Activated B cell treated with CpG ODN at 0.5 μM for 24 hours (primary cell): Measurements from ENCODE around the gene TCF7L1. TPM values are rescaled to one million over a fixed set of nuclear protein-coding genes. Genes with fewer than 3 reads are reported as not detected.
"Not testable (repeated sequence)": the region's sequence is repeated elsewhere in the genome, so short reads cannot be mapped to it uniquely, and the experiment has no call there.

Source experiments
- ATAC-seq: fragments of 200-7000 bp; cut with Tn5 transposase; one replicate; pipeline ENCODE4 v1.10.0; 2021; ENCODE audit warnings: low read depth, mild to moderate bottlenecking, moderate library complexity
- CTCF ChIA-PET: fragments of 350-600 bp; sonication (Branson Sonifier 250); formaldehyde crosslinking; loops from one replicate; lab custom pipeline; 2021; ENCODE audit warnings: antibody characterized with exemption; lab: Charles Lee
- POLR2A ChIA-PET: fragments of 350-600 bp; sonication (Branson Sonifier 250); formaldehyde crosslinking; loops from one replicate; lab custom pipeline; 2021; ENCODE audit warnings: antibody characterized with exemption; lab: Charles Lee
- DNase-seq: peaks from one replicate; pipeline ENCODE4 v3.0.0; 2022
- H3K27ac Mint-ChIP-seq: one replicate; pipeline ENCODE4 v1.8.0; 2020; ENCODE audit warnings: mixed read lengths
- H3K27me3 Mint-ChIP-seq: one replicate; pipeline ENCODE4 v1.8.0; 2021; ENCODE audit warnings: mixed read lengths
- H3K36me3 Mint-ChIP-seq: one replicate; pipeline ENCODE4 v1.8.0; 2021; ENCODE audit warnings: low read depth, mixed read lengths
- H3K4me1 Mint-ChIP-seq: one replicate; pipeline ENCODE4 v1.8.0; 2021; ENCODE audit warnings: mixed read lengths
- H3K4me3 Mint-ChIP-seq: one replicate; pipeline ENCODE4 v1.8.0; 2020; ENCODE audit warnings: mild to moderate bottlenecking, mixed read lengths
- H3K9me3 Mint-ChIP-seq: one replicate; pipeline ENCODE4 v1.8.0; 2020; ENCODE audit warnings: mixed read lengths
- intact Hi-C: fragments of 100-400 bp; cut with micrococcal nuclease; formaldehyde crosslinking; loops from one replicate; pipeline ENCODE4 v1.15.1; 2024
- total RNA-seq: library from RNA; stranded (reverse); gene quantifications from 2 replicates; pipeline ENCODE4 v1.2.3, GENCODE V29; 2022
- TF ChIP-seq, protein P1 (sequence below): fragments of 200-600 bp; IDR thresholded peaks from one replicate; pipeline ENCODE4 v1.8.0; 2022; ENCODE audit warnings: antibody characterized with exemption, mild to moderate bottlenecking

Gene TCF7L1
- total RNA-seq, 1 donor from 2014 or later: 0.07 TPM

DNA sequence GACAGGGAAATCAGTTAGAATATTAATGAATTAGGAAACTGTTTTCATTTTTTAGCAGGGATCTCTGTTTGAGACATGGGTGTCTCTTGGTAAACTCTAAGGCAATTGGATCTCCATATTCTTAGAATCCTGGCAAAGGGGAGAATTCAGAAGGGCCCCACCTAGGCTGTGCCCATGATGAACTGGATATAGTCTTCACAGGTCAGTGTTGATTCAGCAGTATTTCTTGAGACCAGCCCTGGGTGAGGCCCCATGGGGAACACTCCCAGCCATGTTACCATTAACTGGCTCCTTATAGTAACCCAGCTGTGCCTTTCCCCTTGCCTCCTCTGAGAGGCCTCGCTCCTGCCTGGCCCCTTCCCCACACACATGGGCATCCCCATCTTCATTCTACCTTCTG is 76.7 kb downstream of the TCF7L1 start:
- H3K9me3 Mint-ChIP-seq: no peaks in the 10 kb centered on the region
- H3K4me1 Mint-ChIP-seq: no peaks in the 10 kb centered on the region
- H3K27ac Mint-ChIP-seq: no peak overlapping the region
- POLR2A ChIA-PET: no interaction called here
- intact Hi-C loops: no loop called here
- DNase-seq (no peak), ATAC-seq (no peak)
- peaks cover 20% of the 10 kb centered on the region for H3K27me3 Mint-ChIP-seq
- TF ChIP-seq, protein P1, sequence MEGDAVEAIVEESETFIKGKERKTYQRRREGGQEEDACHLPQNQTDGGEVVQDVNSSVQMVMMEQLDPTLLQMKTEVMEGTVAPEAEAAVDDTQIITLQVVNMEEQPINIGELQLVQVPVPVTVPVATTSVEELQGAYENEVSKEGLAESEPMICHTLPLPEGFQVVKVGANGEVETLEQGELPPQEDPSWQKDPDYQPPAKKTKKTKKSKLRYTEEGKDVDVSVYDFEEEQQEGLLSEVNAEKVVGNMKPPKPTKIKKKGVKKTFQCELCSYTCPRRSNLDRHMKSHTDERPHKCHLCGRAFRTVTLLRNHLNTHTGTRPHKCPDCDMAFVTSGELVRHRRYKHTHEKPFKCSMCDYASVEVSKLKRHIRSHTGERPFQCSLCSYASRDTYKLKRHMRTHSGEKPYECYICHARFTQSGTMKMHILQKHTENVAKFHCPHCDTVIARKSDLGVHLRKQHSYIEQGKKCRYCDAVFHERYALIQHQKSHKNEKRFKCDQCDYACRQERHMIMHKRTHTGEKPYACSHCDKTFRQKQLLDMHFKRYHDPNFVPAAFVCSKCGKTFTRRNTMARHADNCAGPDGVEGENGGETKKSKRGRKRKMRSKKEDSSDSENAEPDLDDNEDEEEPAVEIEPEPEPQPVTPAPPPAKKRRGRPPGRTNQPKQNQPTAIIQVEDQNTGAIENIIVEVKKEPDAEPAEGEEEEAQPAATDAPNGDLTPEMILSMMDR: no peak
- H3K36me3 Mint-ChIP-seq: no peaks in the 10 kb centered on the region
- H3K4me3 Mint-ChIP-seq: no peak overlapping the region
- CTCF ChIA-PET: no interaction called here

DNA sequence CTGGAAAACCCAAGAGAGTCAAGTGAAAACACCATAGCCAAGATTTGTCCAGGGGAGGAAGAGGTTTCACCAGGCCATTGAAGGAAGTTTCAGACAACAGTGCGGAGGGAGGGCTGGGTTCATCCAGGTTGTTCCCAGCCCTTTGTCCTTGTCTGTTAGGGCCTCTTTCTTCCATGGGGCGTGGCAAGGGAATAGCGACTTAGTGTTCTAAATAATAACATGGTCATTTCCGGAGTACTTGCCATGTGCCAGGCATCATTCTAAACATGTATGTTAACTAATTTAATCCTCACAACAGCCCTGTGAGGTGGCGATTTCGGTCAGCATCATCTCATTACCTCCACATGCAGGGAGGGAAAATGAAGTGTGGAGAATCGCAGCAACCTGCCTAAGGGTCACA is 77.3 kb downstream of the TCF7L1 start:
- Mint-ChIP-seq H3K9me3 (no peaks in the 10 kb centered on the region), H3K27ac (no peak overlapping the region), H3K4me3 (no peak overlapping the region), H3K4me1 (no peaks in the 10 kb centered on the region), H3K27me3 (peaks cover 20% of the 10 kb centered on the region), H3K36me3 (no peaks in the 10 kb centered on the region)
- POLR2A ChIA-PET: no interaction called here
- no peak for ATAC-seq
- DNase-seq: no peak
- intact Hi-C loops: no loop called here
- CTCF ChIA-PET: no interaction called here
- TF ChIP-seq, protein P1: no peak

DNA sequence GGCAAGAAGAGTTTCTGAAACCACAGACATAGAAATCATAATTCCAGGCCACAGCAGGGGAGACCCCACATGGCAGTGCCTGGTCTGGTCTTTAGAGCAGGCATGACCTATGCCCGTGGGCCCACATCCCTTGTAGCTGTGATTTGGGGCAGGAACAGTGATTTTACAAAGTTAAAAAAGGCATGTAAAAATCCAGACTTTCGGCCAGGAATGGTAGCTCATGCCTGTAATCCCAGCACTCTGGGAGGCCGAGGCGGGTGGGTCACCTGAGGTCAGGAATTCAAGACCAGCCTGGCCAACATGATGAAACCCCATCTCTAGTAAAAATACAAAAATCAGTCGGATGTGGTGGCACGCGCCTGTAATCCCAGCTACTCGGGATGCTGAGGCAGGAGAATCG is 78.4 kb downstream of the TCF7L1 start:
- POLR2A ChIA-PET, H3K27ac Mint-ChIP-seq, intact Hi-C loops, H3K4me3 Mint-ChIP-seq, H3K9me3 Mint-ChIP-seq, DNase-seq, H3K4me1 Mint-ChIP-seq, H3K36me3 Mint-ChIP-seq, ATAC-seq, CTCF ChIA-PET: not testable (repeated sequence)
- peaks cover 24% of the 10 kb centered on the region for H3K27me3 Mint-ChIP-seq

DNA sequence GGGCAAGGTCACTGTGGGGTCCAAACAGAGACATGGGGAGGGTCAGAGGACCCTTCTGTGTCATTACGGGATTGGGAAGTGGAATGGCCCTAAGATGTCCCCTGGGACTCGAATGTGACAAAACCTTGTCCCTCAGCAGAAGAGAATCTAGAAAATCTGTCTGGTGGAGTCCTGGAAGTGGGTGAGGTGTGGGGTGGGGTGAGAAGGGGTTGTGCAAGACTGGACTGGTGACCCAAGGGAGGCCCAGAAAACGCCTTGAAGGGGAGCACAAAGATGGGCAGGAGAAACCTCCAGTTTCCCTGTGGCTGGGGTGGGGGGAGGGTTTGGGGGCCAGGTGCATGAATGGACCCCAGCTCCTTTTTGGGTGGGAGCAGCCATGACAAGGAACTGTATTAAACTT is 79.6 kb downstream of the TCF7L1 start:
- Mint-ChIP-seq H3K27ac (no peak overlapping the region), H3K27me3 (peaks cover 27% of the 10 kb centered on the region), H3K4me3 (no peak overlapping the region), H3K9me3 (no peaks in the 10 kb centered on the region), H3K36me3 (no peaks in the 10 kb centered on the region), H3K4me1 (no peaks in the 10 kb centered on the region)
- DNase-seq: no peak
- POLR2A ChIA-PET: no interaction called here
- ATAC-seq: no peak
- intact Hi-C loops: no loop called here
- TF ChIP-seq, protein P1: no peak
- CTCF ChIA-PET: no interaction called here

DNA sequence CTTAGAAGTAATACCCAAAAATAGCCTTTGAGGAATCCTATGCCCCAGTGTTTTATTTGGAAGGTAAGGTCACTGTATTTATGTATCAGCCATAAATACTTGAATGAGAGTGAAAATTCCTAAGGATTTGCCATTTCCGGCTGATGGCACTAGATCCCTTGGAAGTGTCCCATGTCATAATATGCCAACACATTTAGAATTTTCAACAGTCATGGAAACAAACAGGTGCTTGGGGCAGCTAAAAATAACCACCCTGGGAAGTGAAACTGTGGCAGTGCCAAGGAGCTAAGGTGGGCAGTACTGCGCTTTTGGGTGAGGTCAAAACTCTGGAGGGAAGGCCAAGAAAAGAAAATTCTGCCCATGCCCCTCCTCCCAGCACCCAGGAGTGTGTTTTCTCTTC is 80.2 kb downstream of the TCF7L1 start:
- TF ChIP-seq, protein P1: no peak
- Mint-ChIP-seq H3K4me1 (no peaks in the 10 kb centered on the region), H3K4me3 (no peak overlapping the region), H3K27ac (no peak overlapping the region), H3K36me3 (no peaks in the 10 kb centered on the region), H3K27me3 (peaks cover 25% of the 10 kb centered on the region), H3K9me3 (no peaks in the 10 kb centered on the region)
- ChIA-PET CTCF (no interaction called here), POLR2A (no interaction called here)
- intact Hi-C loops: no loop called here
- no peak for ATAC-seq
- DNase-seq: no peak

DNA sequence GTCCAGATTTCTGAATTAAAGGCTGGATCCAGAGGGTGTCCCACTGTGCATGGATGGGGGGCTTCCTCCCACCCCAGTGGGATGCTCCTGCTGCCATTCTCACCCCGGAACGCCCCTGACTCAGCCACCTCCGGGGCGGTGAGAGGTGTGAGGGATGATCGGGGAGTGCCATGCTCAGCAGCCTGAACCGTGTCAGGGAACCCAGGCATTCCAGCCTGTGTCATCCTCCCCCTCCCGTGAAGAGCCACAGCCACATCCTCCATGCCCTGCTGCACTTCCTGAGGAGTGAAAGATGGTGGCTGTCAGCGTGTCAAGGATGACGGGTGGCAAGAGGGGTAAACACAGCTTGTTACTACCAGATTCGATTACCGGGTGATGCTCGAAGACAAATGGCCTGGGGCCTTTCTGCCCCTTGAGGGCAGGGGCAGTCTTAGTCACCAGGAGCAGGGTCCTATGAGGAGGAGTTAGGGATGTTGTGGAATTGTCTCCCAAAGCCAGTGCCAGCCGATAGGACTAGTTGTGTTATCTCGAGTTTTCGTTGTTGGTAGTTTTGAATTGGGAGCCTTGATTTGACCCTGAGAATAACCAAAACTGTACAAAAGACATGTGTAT is 80.8 kb downstream of the TCF7L1 start:
- no peak overlapping the region for H3K27ac Mint-ChIP-seq
- no peak for DNase-seq
- H3K36me3 Mint-ChIP-seq: no peaks in the 10 kb centered on the region
- no peak overlapping the region for H3K4me3 Mint-ChIP-seq
- intact Hi-C loops: no loop called here
- H3K27me3 Mint-ChIP-seq: peaks cover 22% of the 10 kb centered on the region
- ChIA-PET POLR2A (no interaction called here), CTCF (no interaction called here)
- no peak for ATAC-seq
- H3K9me3 Mint-ChIP-seq: no peaks in the 10 kb centered on the region
- no peaks in the 10 kb centered on the region for H3K4me1 Mint-ChIP-seq
- TF ChIP-seq, protein P1: no peak
